Measurements from ENCODE around the gene GNB4.

Gene GNB4

DNA sequence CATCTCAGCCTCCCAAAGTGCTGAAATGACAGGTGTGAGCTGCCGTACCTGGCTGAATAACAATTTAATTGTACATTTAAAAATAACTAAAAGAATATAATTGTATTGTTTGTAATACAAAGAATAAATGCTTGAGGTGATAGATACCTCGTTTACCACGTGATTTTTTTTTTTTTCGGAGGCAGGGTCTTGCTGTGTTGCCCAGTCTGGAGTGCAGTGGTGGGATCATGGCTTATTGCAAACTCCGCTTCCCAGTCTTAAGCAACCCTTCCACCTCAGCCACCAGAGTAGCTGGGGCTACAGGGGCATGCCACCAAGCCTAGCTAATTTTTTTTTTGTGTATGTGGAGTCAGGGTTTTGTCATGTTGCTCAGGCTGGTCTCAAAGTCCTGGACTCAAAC lies 87.9 kb downstream of the GNB4 start:
- DNase-seq (ENCODE audit: low read depth, low spot score) = no peak

DNA sequence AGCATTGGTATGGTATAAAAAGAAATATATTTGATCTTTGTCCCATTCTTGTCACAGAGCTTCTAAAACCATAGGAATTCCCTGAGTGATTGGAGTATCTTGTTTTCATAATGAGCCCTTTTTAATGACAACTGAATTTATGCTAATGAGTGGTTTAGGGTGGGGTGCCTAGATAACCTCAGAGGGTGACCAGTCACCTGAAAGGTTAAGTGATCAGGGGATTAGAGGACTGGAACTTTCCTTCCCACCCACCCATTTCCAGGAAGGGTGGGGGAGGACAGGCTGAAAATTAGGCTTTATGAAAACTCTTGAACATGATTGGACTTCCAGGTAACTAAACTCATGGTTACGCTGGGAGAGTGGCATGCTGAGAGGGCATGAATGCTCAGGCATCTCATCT lies 95.3 kb downstream of the GNB4 start:
- DNase-seq (ENCODE audit: low read depth, low spot score) = no peak

DNA sequence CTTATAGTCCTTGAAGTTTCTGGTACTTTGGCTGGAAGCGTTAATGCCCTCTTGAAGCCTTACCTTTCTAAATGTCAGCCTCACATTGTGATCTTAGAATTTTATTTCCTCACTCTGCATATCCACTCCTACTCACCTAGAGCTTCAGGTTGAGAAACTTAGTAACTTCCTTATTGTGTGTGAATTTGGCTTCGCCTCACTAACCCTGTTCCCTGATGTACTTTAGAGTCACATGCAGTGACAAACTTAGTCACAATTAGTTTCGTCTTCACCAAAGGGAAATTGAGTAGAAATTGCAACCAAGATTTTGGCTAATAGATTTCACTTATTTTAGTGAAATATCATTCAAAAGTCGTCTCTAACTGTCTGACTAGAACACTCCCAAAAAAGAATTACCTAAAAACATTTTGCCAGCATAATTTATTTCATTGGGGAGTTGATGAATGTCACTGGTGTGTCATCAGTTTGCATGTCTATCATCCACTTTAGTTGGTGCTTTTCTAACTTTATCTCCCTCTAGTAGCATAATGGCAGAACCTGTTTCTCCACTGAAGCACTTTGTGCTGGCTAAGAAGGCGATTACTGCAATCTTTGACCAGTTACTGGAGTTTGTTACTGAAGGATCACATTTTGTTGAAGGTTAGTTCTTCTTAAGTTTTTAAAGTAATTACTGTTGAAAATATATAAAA lies 102.8 kb downstream of the GNB4 start:
- peak; percentile 7 for DNase-seq (ENCODE audit: low read depth, low spot score)

- DNase-seq (ENCODE audit: low read depth, low spot score) = peak; percentile 98
These were observed 103.7 kb downstream of the GNB4 start, which contains the start of gene MFN1 for GRCh38 chr3:179347345-179348194. Gene MFN1 (plus strand): TSS chr3:179347709. CDS start chr3:179348852, 1,143 bp downstream.

All from astrocyte of the hippocampus (primary cell).